Ishikawa (cell line): ENCODE measurements around the gene TCF7L2.

Source experiments
- CEBPB ChIP-seq: IDR thresholded peaks from 2 replicates; pipeline ENCODE4 v1.6.1; 2012
- EGR1 ChIP-seq: IDR thresholded peaks from 2 replicates; pipeline ENCODE4 v1.6.1; 2012
- EP300 ChIP-seq: IDR thresholded peaks from 2 replicates; pipeline ENCODE4 v1.6.1; 2012; ENCODE audit warnings: borderline replicate concordance
- MAX ChIP-seq: IDR thresholded peaks from 2 replicates; pipeline ENCODE4 v1.6.1; 2012
- RAD21 ChIP-seq: IDR thresholded peaks from 2 replicates; pipeline ENCODE4 v1.6.1; 2012; ENCODE audit warnings: low read depth
- TAF1 ChIP-seq: IDR thresholded peaks from 2 replicates; pipeline ENCODE4 v1.6.1; 2012; ENCODE audit warnings: low read depth, mild to moderate bottlenecking
- TEAD4 ChIP-seq: IDR thresholded peaks from 2 replicates; pipeline ENCODE4 v1.6.1; 2012
- USF1 ChIP-seq: IDR thresholded peaks from 2 replicates; pipeline ENCODE4 v1.6.1; 2012
- YY1 ChIP-seq: IDR thresholded peaks from 2 replicates; pipeline ENCODE4 v1.6.1; 2012; ENCODE audit warnings: low read depth

GRCh38 chr10:113003052-113003451 lies 53.0 kb downstream of the TCF7L2 start:
- TF ChIP-seq MAX (no peak), USF1 (no peak), EP300 (no peak), YY1 (no peak), RAD21 (no peak), TEAD4 (no peak), EGR1 (no peak), CEBPB (no peak), TAF1 (no peak)
